Gastroesophageal sphincter (tissue), 4 donors: ENCODE data around the gene STRN4. TPM values are rescaled to one million over a fixed set of nuclear protein-coding genes. Genes with fewer than 3 reads are reported as not detected.

Source experiments
- ATAC-seq: fragments of 150-250 bp; one replicate; pipeline ENCODE4 v1.9.1; 2016; ENCODE audit warnings: mild to moderate bottlenecking, moderate library complexity
- H3K27ac ChIP-seq, 4 donors: fragments of 200-600 bp; sonication (generic) in 3 of 4; 1 replicate in 3 of 4; 2 replicates in 1 of 4; pipeline ENCODE4 v1.5.1; 2016 to 2019
- H3K27me3 ChIP-seq: fragments of 200-600 bp; sonication (generic); one replicate; pipeline ENCODE4 v1.5.1; 2019
- H3K36me3 ChIP-seq, 2 donors: fragments of 200-600 bp; sonication (generic); one replicate each; pipeline ENCODE4 v1.5.1; 2019; ENCODE audit warnings: control low read depth in 1 of 2
- H3K4me1 ChIP-seq, 3 donors: fragments of 200-600 bp; sonication (generic); 1 replicate in 2 of 3; 2 replicates in 1 of 3; pipeline ENCODE4 v1.5.1; 2016 to 2019; ENCODE audit warnings: control low read depth in 2 of 3
- H3K4me3 ChIP-seq, 2 donors: fragments of 200-600 bp; sonication (generic); one replicate each; pipeline ENCODE4 v1.5.1; 2019; ENCODE audit warnings: mild to moderate bottlenecking in 1 of 2, moderate library complexity in 1 of 2
- H3K9me3 ChIP-seq, 3 donors: fragments of 200-600 bp; sonication (generic); one replicate each; pipeline ENCODE4 v1.5.1; 2017 to 2019; ENCODE audit warnings: control low read depth in 2 of 3
- EP300 ChIP-seq: sonication (generic); formaldehyde crosslinking; IDR thresholded peaks from one replicate; pipeline ENCODE4 v1.6.1; 2017; ENCODE audit warnings: antibody characterized with exemption, mild to moderate bottlenecking
- POLR2A ChIP-seq, 2 donors: fragments of 450-650 bp; IDR thresholded peaks; one replicate each; pipeline ENCODE4 v1.6.1; 2017; ENCODE audit warnings: antibody characterized with exemption in 2 of 2, mild to moderate bottlenecking in 2 of 2, moderate library complexity in 1 of 2
- POLR2AphosphoS5 ChIP-seq: sonication (generic); formaldehyde crosslinking; IDR thresholded peaks from one replicate; pipeline ENCODE4 v1.6.1; 2017; ENCODE audit warnings: antibody characterized with exemption
- WGBS, 2 donors: methylation state at CpG; one replicate each; pipeline ENCODE4 v1.1.5; 2018; ENCODE audit warnings: low coverage in 1 of 2; 5-methylcytosine and 5-hydroxymethylcytosine counted together
- small RNA-seq, 4 donors: library from RNA; depleted of rRNA; stranded (forward); fragments of <200 nt; gene quantifications; one replicate each; pipeline ENCODE3, GENCODE V24; 2016
- total RNA-seq, 4 donors: library from RNA; depleted of rRNA; stranded (reverse); fragments of >200 nt; gene quantifications; one replicate each; pipeline ENCODE4 v1.1.0, GENCODE V29; 2016
- TF ChIP-seq, protein P1 (sequence below), 4 experiments: fragments of 200-600 bp in 2 of 4; fragments of 450-650 bp in 2 of 4; sonication (generic) in 1 of 4; IDR thresholded peaks; one replicate each; pipeline ENCODE4 v1.5.1; 2017 to 2019; ENCODE audit warnings: antibody characterized with exemption in 4 of 4, mild to moderate bottlenecking in 2 of 4, moderate library complexity in 2 of 4

Gene STRN4
- total RNA-seq, 4 donors from 2014 or later: 64.6 to 109 (median 90.4) TPM

DNA sequence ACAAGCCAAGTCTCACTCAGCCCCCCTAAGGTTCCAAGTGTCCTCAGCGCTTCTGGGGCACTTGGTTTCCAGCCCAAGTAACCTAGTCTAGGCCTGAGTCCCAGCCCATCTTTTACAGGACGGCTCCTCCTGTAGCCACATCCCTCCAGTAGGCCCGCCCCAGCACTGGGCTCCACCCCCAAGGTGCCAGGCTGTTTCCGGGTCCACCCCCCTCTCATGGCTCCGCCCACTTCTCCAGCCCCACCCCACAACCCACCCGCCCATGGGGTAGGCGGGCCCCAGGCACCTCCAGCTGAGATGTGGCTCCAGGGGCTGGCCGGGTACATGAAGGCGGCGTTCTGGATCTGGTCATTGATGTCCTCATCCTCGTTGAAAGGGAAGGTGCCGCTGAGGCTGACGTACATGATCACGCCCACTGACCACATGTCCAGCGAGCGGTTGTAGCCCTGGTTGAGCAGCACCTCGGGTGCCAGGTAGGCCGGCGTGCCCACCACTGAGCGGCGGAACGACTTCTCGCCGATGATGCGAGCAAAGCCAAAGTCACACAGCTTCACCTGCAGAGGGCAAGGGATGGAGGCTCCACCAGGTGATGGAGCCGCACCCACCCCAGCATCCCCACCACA is 68.0 kb downstream of the STRN4 start:
- Histone ChIP-seq H3K27ac (no peak overlapping the region), H3K27me3 (no peaks in the 10 kb centered on the region), H3K9me3 (no peaks in the 10 kb centered on the region), H3K36me3 (peaks cover 0 to 100% of the 10 kb centered on the region in 2 donors), H3K4me3 (no peak overlapping the region), H3K4me1 (no peaks in the 10 kb centered on the region)
- no peak for ATAC-seq
- TF ChIP-seq, protein P1, sequence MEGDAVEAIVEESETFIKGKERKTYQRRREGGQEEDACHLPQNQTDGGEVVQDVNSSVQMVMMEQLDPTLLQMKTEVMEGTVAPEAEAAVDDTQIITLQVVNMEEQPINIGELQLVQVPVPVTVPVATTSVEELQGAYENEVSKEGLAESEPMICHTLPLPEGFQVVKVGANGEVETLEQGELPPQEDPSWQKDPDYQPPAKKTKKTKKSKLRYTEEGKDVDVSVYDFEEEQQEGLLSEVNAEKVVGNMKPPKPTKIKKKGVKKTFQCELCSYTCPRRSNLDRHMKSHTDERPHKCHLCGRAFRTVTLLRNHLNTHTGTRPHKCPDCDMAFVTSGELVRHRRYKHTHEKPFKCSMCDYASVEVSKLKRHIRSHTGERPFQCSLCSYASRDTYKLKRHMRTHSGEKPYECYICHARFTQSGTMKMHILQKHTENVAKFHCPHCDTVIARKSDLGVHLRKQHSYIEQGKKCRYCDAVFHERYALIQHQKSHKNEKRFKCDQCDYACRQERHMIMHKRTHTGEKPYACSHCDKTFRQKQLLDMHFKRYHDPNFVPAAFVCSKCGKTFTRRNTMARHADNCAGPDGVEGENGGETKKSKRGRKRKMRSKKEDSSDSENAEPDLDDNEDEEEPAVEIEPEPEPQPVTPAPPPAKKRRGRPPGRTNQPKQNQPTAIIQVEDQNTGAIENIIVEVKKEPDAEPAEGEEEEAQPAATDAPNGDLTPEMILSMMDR (IDR thresholded peaks at IDR 0.05): no peak
- no peak for TF ChIP-seq EP300
- no peak for TF ChIP-seq POLR2AphosphoS5
- no peak for TF ChIP-seq POLR2A (IDR thresholded peaks at IDR 0.05)
- whole genome bisulfite sequencing, 2 donors: 50 to 61% methylated on average over 2 to 3 of the region's 26 CpGs

DNA sequence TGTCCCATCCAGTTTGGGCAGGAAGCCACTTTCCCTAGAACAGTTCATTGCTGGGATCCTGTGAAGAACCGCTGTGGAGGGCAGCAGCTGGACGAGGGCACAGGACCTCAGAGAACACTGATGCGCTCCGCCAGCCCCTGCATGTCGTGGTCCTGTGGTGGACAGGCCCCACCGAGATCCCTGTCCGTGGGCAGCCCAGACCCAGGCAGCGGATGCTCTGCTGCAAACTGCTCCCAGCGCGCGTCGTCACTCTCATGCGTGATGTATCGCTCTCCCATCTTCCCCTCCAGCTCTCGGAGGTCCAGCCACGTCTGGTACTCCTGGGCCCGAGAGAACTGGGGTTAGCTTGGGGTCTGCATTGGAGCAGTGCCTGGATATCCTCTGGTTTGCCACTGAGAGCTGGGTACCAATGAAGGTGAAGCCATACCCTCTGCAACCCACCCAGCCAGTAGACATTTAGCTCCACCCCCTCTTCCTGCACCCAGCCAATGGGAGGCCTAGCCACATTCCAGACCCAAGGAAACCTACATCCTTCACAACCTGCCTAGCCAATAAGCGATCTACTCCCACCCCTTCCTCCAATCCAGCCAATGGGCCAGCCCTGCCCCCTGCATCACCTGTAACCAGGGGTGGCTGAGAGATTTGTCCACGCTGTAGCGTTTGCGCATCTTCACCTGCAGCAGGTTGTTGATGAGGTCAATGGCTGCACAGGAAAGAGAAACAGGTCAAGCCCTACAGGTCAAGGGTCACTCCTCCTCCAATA is 71.7 kb downstream of the STRN4 start:
- Histone ChIP-seq H3K36me3 (peaks cover 0 to 72% of the 10 kb centered on the region in 2 donors), H3K27me3 (no peaks in the 10 kb centered on the region), H3K4me3 (no peak overlapping the region), H3K4me1 (no peaks in the 10 kb centered on the region), H3K27ac (no peak overlapping the region), H3K9me3 (no peaks in the 10 kb centered on the region)
- peak; percentile 35 for ATAC-seq
- 94 to 95% methylated on average over 11 to 13 of the region's 21 CpGs for WGBS, 2 donors
- TF ChIP-seq EP300: no peak
- TF ChIP-seq, protein P1 (IDR thresholded peaks at IDR 0.05): no peak
- TF ChIP-seq POLR2AphosphoS5: no peak
- TF ChIP-seq POLR2A (IDR thresholded peaks at IDR 0.05): no peak

- no peak for ATAC-seq
- H3K36me3 ChIP-seq: peaks cover 0 to 35% of the 10 kb centered on the region in 2 donors
Observed at GRCh38 chr19:46670813-46671212, 75.4 kb downstream of the STRN4 start.

More at GRCh38 chr19:46670813-46671212, 75.4 kb downstream of the STRN4 start:
- H3K4me1 ChIP-seq: no peaks in the 10 kb centered on the region
- TF ChIP-seq POLR2AphosphoS5 (no peak), EP300 (no peak)
- H3K4me3 ChIP-seq: no peak overlapping the region
- H3K9me3 ChIP-seq: no peaks in the 10 kb centered on the region
- no peaks in the 10 kb centered on the region for H3K27me3 ChIP-seq
- no peak overlapping the region for H3K27ac ChIP-seq

Small RNAs within 50 kb of the gene (small RNA-seq; reads per million reads assigned to genes)
- gene MIR320E: 0.09 to 0.86 (median 0.46) reads per million in 4 donors
- 0 reads per million in 4 donors for gene RF00019
- gene RN7SL364P: 0 reads per million in 4 donors

Other genes starting within 250 kb of the STRN4 start
- gene CALM3, start 145.1 kb downstream of the STRN4 start, total RNA-seq: 100 to 1,000 TPM; 128 to 193 (median 163) TPM
- gene PTGIR, start 121.4 kb downstream of the STRN4 start, total RNA-seq: 1 to 10 TPM; 3.6 to 5.9 (median 4.3) TPM
- gene GNG8, start 110.2 kb downstream of the STRN4 start, total RNA-seq: not detected
- 100 to 1,000 TPM in 1 of 4 donors, 10 to 100 TPM in 3; 42.9 to 105 (median 53.1) TPM for gene DACT3, start 85.3 kb downstream of the STRN4 start, total RNA-seq
- 10 to 100 TPM; 15.2 to 33.6 (median 19.7) TPM for gene PRKD2, start 29.3 kb downstream of the STRN4 start, total RNA-seq
- 10 to 100 TPM; 18.7 to 22.5 (median 20.3) TPM for gene FKRP, start 393 bp downstream of the STRN4 start, total RNA-seq
- gene SLC1A5, start 42.1 kb upstream of the STRN4 start, total RNA-seq: 10 to 100 TPM; 16.2 to 56.7 (median 38.8) TPM
- gene AP2S1, start 104.4 kb upstream of the STRN4 start, total RNA-seq: 10 to 100 TPM; 40.6 to 76.2 (median 66.5) TPM
- 100 to 1,000 TPM in 1 of 4 donors, 10 to 100 TPM in 3; 42.9 to 109 (median 57.6) TPM for gene ARHGAP35, start 114.5 kb upstream of the STRN4 start, total RNA-seq